Brain microvascular endothelial cell (primary cell): Measurements from ENCODE around the gene PARPBP.
"Not testable (repeated sequence)": the region's sequence is repeated elsewhere in the genome, so short reads cannot be mapped to it uniquely, and the experiment has no call there.

Experiments
- DNase-seq: peaks from one replicate; pipeline ENCODE4 v3.0.0-alpha.2; 2020
- H3K27ac ChIP-seq: fragments of 250-450 bp; sonication (Bioruptor Pico); 2 replicates; pipeline ENCODE4 v1.5.1; 2020; ENCODE audit warnings: mild to moderate bottlenecking, moderate library complexity
- H3K27me3 ChIP-seq: fragments of 250-450 bp; sonication (Bioruptor Pico); replicated peaks from 2 replicates; pipeline ENCODE4 v1.5.1; 2020; ENCODE audit warnings: mild to moderate bottlenecking
- H3K36me3 ChIP-seq: fragments of 250-450 bp; sonication (Bioruptor Pico); replicated peaks from 2 replicates; pipeline ENCODE4 v1.5.1; 2020; ENCODE audit warnings: mild to moderate bottlenecking
- H3K4me3 ChIP-seq: 2 replicates; pipeline ENCODE4 v1.5.1; 2011; ENCODE audit warnings: low read depth, mild to moderate bottlenecking, control low read depth, low read length, moderate library complexity
- in situ Hi-C: cut with HindIII; loops from 2 replicates; pipeline ENCODE4 v1.10.0; 2017; ENCODE audit warnings: low sequenced_read_pairs, low pct_ligation_motif_present
- TF ChIP-seq, protein P1 (sequence below): IDR thresholded peaks from 2 replicates; pipeline ENCODE4 v1.5.1; 2011; ENCODE audit warnings: low read depth, mild to moderate bottlenecking, moderate library complexity, low read length, control low read depth, inconsistent platforms; ENCODE audit errors: missing control alignments

PARPBP gene

DNA sequence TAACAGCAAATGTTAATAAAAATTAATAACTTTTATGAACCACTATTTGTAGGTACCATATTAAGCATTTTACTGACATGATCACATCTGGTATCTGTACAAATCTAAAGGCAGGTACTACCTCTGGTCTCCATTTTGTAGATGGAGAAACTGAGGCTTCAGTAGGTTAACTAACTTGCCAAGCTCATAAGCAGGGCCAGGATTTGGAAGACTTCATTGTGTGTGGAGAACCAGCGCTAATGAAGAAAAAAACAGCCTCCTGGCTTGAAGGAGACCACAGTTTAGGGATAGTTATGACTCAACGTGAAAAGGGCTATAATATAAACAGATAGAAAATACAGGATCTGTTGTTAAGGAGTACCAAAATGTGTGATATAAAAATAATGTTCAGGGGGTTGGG is 1.1 kb upstream of the PARPBP start:
- H3K4me3 ChIP-seq = peak overlapping the region; percentile 90
- no peak overlapping the region for H3K27ac ChIP-seq

DNA sequence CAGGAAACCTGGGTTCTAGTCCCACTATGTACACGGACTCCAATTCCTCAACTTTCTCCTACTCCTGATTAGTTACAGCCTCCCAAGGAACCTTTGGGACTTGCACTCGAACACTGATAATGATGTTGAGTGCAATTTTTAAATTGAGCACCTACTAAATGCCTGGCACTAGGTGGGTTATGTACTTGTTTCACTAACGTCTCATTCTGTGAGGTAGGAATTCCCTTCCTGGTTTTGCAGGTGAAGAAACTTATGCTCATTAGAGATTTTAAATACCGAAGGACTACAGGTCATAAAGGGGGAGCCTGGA is 536 bp downstream of the PARPBP start:
- TF ChIP-seq, protein P1, sequence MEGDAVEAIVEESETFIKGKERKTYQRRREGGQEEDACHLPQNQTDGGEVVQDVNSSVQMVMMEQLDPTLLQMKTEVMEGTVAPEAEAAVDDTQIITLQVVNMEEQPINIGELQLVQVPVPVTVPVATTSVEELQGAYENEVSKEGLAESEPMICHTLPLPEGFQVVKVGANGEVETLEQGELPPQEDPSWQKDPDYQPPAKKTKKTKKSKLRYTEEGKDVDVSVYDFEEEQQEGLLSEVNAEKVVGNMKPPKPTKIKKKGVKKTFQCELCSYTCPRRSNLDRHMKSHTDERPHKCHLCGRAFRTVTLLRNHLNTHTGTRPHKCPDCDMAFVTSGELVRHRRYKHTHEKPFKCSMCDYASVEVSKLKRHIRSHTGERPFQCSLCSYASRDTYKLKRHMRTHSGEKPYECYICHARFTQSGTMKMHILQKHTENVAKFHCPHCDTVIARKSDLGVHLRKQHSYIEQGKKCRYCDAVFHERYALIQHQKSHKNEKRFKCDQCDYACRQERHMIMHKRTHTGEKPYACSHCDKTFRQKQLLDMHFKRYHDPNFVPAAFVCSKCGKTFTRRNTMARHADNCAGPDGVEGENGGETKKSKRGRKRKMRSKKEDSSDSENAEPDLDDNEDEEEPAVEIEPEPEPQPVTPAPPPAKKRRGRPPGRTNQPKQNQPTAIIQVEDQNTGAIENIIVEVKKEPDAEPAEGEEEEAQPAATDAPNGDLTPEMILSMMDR = no peak
- Histone ChIP-seq H3K4me3 (peak overlapping the region; percentile 90), H3K36me3 (no peaks in the 10 kb centered on the region), H3K27ac (peak overlapping the region; percentile 51), H3K27me3 (no peaks in the 10 kb centered on the region)
- DNase-seq = no peak
- in situ Hi-C loops = no loop called here

More for the DNA sequence above, 1.1 kb upstream of the PARPBP start:
- in situ Hi-C loops = no loop called here
- TF ChIP-seq, protein P1 = no peak
- Histone ChIP-seq H3K27me3 (no peaks in the 10 kb centered on the region), H3K36me3 (no peaks in the 10 kb centered on the region)
- DNase-seq = no peak

DNA sequence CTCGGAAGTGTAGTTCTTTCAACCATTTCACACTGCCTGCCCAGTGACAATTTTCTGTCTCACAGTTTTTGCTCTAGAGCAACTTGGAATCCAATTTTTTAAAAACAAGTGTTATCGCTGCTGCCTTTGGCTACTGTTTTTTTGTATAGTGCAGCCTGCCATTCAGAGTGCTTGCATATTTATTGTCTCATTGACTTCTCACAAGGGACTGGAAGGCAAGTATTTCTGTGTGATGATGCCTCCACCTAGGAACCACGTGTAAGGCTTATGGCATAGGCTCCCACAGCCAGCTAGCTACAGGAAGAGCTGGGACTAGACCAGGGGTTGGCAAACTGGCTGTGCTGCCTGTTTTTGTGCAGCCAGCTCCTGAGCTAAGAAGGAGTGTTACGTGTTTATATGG is 903 bp downstream of the PARPBP start:
- peak; percentile 3 for DNase-seq
- no peaks in the 10 kb centered on the region for H3K27me3 ChIP-seq
- TF ChIP-seq, protein P1 = no peak
- in situ Hi-C loops = no loop called here
- H3K27ac ChIP-seq = no peak overlapping the region
- peak overlapping the region; percentile 90 for H3K4me3 ChIP-seq
- H3K36me3 ChIP-seq = no peaks in the 10 kb centered on the region

DNA sequence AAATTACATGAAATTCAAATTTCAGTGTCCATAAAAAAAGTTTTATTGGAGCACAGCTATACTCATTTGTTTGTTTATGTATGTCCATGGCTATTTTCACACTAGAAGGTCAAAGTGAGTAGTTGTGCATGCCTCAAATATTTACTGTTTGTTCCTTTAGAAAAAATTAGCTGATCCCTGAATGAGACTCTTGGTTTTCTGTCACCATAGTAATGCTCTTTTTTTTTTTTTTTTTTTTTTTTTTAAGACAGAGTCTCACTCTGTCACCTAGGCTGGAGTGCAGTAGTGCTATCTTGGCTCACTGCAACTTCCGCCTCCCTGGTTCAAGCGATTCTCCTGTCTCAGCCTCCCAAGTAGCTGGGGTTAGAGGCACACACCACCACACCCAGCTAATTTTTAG is 1.3 kb downstream of the PARPBP start:
- in situ Hi-C loops, H3K27me3 ChIP-seq, DNase-seq, H3K27ac ChIP-seq, H3K36me3 ChIP-seq: not testable (repeated sequence)
- H3K4me3 ChIP-seq = peak overlapping the region; percentile 90

DNA sequence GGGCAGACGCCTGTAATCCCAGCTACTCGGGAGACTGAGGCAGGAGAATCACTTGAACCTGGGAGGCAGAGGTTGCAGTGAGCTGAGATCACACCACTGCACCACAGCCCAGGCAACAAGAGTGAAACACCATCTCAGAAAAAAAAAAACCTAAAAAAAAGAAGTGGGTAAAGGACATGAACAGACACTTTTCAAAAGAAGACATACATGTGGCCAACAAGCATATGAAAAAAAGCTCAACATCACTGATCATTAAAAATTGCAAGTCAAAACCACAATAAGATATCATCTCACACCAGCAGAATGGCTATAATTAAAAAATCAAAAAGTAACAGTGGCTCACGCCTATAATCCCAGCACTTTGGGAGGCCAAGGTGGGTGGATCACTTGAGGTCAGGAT is 10.7 kb downstream of the PARPBP start:
- H3K27me3 ChIP-seq, in situ Hi-C loops, H3K36me3 ChIP-seq, DNase-seq, H3K4me3 ChIP-seq, H3K27ac ChIP-seq: not testable (repeated sequence)

DNA sequence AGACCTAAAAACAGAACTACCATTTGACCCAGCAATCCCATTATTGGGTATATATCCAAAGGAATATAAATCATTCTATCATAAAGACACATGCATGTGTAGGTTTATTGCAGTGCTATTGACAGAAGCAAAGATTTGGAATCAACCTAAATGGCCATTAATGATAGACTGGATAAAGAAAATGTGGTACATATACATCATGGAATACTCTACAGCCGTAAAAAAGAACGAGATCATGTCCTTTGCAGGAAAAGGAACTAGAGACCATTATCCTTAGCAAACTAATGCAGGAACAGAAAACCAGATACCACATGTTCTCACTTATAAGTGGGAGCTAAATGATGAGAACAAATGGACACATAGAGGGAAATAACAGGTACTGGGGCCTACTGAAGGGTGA is 11.5 kb downstream of the PARPBP start:
- not testable (repeated sequence) for DNase-seq

DNA sequence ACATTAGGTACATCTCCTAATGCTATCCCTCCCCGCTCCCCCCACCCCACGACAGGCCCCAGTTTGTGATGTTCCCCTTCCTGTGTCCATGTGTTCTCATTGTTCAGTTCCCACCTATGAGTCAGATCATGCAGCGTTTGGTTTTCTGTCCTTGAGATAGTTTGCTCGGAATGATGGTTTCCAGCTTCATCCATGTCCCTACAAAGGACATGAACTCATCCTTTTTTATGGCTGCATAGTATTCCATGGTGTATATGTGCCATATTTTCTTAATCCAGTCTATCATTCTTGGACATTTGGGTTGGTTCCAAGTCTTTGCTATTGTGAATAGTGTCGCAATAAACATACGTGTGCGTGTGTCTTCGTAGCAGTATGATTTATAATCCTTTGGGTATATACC is 17.6 kb downstream of the PARPBP start:
- H3K27ac ChIP-seq, H3K4me3 ChIP-seq, in situ Hi-C loops, H3K36me3 ChIP-seq, DNase-seq, H3K27me3 ChIP-seq: not testable (repeated sequence)

More for the DNA sequence above, 11.5 kb downstream of the PARPBP start:
- H3K27ac ChIP-seq, in situ Hi-C loops, H3K4me3 ChIP-seq, H3K36me3 ChIP-seq, H3K27me3 ChIP-seq: not testable (repeated sequence)

DNA sequence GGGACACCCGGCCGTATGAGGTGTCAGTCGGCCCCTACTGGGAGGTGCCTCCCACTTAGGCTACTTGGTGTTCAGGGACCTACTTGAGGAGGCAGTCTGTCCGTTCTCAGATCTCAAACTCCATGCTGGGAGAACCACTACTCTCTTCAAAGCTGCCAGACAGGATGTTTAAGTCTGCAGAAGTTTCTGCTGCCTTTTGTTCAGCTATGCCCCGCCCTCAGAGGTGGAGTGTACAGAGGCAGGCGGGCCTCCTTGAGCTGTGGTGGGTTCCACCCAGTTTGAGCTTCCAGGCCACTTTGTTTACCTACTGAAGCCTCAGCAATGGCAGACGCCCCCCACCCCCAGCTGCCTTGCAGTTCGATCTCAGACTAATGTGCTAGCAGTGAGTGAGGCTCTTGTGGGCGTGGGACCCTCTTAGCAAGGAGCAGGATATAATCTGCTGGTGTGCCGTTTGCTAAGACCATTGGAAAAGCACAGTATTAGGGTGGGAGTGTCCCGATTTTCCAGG is 22.9 kb downstream of the PARPBP start:
- H3K27ac ChIP-seq, H3K27me3 ChIP-seq, H3K4me3 ChIP-seq, H3K36me3 ChIP-seq, DNase-seq, in situ Hi-C loops: not testable (repeated sequence)
